HG03460 (cell line): ENCODE data around the gene PSD.
"Not testable (repeated sequence)": the region's sequence is repeated elsewhere in the genome, so short reads cannot be mapped to it uniquely, and the experiment has no call there.

Experiments
- ATAC-seq: cut with Tn5 transposase; IDR thresholded peaks from one replicate; pipeline ENCODE4 v1.9.1; 2021; ENCODE audit not compliant: unreplicated experiment

PSD gene

GRCh38 chr10:102418622-102419268 lies at the start of gene PSD:
Gene PSD, minus strand, starts transcription at chr10:102418785. Its CDS starts 1,747 bp downstream, at chr10:102417038.
- no peak for ATAC-seq

- ATAC-seq: no peak
Observed at GRCh38 chr10:102467971-102468438, 49.4 kb upstream of the PSD start.

GRCh38 chr10:102467318-102467717 lies 48.7 kb upstream of the PSD start:
- ATAC-seq: no peak

DNA sequence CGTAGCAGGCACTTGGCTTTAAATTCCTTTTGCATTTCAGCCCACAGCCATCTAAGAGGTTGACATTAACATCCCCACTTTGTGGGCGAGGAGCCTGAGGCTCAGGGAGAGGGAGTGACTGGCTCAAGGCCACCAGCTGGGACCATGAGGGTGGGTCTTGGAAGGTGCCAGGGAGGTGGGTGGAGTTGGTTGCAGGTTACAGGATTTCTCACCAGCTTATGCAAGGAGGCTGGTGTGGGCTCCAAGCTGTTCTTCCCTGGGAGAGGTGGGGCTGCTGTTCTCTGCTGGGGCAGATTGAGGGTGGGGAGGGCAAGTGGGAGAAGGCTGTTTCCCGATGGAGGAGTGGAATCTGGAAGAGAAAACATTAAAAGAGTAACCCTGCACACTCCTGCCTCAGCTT lies 46.9 kb upstream of the PSD start:
- ATAC-seq: no peak

GRCh38 chr10:102463983-102464382 lies 45.4 kb upstream of the PSD start:
- ATAC-seq: no peak

- ATAC-seq: no peak
Observed at GRCh38 chr10:102462512-102463054, 44.0 kb upstream of the PSD start.

DNA sequence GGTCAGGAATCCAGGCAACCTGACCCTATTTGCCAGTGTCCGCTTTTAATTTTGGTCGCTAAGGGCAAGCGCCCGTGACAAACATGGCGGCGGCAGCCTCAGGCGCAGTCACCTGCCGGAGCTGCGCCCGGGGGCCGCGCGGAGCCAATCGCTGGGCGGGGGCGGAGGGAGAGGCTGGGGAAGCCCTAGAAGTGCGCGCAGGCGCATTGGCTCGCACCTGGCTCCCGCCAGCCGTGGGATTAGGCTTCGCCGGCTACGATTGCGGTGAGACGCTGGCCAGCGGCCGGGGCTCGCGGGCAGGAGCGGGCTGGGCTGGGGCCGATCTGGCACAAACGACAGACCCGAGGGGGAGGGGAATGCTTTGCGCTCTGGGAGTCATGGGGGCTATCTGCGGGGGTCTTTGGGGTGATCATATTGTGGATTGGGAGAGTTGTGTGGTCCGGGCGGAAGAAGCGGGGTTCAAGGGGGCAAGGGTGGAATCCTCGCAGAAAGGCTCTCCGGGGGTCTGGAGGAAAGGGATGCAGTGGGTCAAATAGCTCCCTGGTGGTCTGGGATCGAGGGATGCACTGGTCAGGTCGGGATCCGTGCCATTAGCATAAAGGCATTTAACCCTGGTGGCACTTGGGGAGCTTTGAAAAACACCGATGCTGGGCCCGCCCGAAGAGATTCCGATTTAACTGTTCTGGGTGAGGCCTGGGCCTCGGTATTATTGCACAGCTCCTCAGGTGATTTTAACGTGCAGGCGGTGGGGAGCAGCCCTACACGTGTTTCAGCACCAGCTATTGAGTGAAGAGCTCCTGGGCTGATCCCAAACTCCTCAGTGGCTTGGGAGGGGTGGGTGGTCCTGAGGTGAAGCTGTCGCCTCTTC lies 42.8 kb upstream of the PSD start:
- ATAC-seq: peak; percentile 76

DNA sequence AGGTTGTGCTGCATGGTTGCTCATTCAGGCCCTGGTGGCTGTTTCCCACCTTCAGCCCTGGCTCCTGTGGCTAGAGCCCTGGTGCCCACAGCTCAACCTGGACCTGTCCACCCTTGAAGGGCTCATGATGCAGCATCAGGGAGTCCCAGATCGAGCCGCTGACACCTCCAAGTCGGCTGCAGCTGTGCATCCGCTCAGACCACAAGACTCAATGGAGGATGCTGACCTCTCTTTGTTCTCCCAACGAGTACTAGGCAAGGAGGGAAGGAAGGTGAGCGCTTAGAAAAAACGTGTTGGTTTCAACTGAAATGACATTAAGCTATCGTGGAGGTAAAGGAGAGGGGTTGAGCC lies 42.2 kb upstream of the PSD start:
- peak; percentile 27 for ATAC-seq

DNA sequence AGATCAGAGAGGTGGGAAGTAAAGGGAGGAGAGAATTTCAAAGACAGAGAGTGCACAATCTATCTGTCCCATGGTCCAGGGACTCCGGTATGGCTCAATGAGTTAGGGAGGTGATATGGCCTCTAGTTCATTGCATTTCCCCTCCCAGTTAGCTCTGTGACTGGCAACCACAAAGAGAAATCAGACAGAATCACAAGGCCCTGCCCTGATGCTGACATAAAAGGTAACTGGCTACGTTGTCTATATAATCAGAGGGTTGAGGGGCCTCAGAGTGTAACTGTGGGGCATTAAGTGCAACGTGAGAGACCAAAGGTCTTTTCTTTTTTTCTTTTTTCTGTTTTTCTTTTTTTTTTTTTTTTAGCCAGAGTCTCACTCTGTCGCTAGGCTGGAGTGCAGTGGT lies 40.1 kb upstream of the PSD start:
- no peak for ATAC-seq

- no peak for ATAC-seq
Observed at GRCh38 chr10:102457591-102458150, 39.1 kb upstream of the PSD start.

GRCh38 chr10:102455893-102456471 lies 37.4 kb upstream of the PSD start:
- no peak for ATAC-seq

DNA sequence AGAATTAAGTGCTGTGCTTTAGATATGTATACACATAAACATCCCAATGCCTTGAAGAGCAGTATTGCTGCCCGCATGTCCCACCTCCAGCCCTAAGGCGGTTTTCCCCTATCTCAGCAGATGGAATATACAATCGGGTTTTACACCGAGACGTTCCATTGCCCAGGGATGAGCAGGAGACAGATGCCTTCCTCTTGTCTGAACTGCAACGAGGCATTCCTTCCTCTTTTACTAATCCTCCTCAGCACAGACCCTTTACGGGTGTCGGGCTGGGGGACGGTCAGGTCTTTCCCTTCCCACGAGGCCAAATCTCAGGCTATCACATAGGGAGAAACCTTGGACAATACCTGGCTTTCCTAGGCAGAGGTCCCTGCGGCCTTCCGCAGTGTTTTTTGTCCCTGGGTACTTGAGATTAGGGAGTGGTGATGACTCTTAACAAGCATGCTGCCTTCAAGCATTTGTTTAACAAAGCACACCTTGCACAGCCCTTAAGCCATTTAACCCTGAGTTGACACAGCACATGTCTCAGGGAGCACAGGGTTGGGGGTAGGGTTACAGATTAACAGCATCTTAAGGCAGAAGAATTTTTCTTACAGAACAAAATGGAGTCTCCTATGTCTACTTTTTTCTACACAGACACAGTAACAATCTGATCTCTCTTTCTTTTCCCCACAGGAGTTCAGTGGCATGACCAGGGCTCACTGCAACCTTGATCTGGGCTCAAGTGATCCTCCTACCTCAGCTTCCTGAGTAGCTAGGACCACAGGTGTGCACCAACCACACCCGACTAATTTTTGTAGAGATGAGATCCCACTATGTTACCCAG lies 36.3 kb upstream of the PSD start:
- not testable (repeated sequence) for ATAC-seq

GRCh38 chr10:102453502-102453901 lies 34.9 kb upstream of the PSD start:
- ATAC-seq: no peak

DNA sequence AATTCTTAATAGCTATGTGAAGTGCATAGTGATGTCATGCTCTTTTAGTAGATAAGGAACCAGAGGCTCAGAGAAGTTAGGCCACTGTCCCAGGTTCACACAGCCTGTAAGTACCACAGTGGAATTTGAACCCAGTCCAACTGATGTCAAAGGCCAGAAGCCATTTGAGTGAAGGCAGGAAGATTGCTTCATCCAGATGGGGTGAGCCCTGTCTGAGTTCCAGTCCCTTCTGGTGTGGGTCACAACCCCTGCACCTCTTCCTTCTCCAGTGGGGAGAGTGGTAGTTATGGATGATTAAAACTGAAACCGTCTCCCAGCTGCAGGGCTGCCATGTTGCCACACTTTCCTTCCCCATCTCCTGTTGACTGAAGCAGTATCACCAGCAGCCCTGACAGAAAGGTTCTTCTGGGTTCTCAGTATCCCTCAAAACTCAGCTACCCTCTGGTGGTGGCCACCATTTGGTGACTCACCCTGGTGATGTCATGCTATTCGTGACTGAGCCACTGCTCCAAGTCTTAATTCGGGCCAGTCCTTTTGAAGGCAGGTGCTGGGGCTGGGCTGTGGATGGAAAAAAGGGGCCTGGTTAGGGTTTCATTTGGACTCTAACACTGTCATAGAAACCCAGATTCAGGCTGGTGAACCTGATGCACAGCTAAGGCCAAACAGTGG lies 34.2 kb upstream of the PSD start:
- ATAC-seq: no peak

- ATAC-seq: no peak
Observed at GRCh38 chr10:102451105-102451969, 32.8 kb upstream of the PSD start, which contains the start of gene C10orf95. Gene C10orf95, minus strand, starts transcription at chr10:102451543. Its CDS starts 450 bp downstream, at chr10:102451093.

GRCh38 chr10:102450374-102451104 lies 32.0 kb upstream of the PSD start:
- peak; percentile 75 for ATAC-seq

DNA sequence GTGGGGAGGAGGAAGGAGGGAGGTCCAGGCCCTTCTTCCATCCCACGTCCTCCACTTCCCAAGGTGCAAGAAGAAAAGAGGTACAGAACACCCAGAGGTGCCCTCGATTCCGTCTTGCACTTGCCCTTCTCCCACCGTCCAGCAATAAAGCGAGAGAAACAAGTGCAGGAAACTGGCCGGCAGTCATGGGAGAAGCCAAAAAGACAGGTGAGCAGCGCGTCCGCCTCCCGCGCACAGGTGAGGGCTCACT lies 31.5 kb upstream of the PSD start:
- no peak for ATAC-seq

GRCh38 chr10:102449321-102450123 lies 30.9 kb upstream of the PSD start:
- ATAC-seq: no peak
